Fibroblast of mammary gland (primary cell): Measurements from ENCODE around the gene ZNF582.
A peak's percentile ranks its signal among the peaks of the same experiment; 100 is the strongest.

Experiments
- DNase-seq: peaks from one replicate; pipeline ENCODE4 v3.0.0-alpha.2; 2010; ENCODE audit warnings: low read depth
- H3K4me3 ChIP-seq: 2 replicates; pipeline ENCODE4 v1.5.1; 2011; ENCODE audit warnings: low read depth, mild to moderate bottlenecking, low read length, moderate library complexity; ENCODE audit not compliant: control insufficient read depth
- CTCF ChIP-seq: conservative IDR thresholded peaks from 2 replicates; pipeline ENCODE4 v1.5.1; 2011; ENCODE audit warnings: low read depth, low read length, inconsistent platforms; ENCODE audit not compliant: control insufficient read depth, insufficient read depth

The ZNF582 gene

GRCh38 chr19:56393119-56394012 is at the start of gene ZNF582:
ZNF582 (minus strand) TSS chr19:56393534; CDS start chr19:56391752, 1,782 bp downstream.
- peak; percentile 63 for TF ChIP-seq CTCF
- peak; percentile 95 for DNase-seq
- H3K4me3 ChIP-seq: peak within 1 kb of the TSS; percentile 79

GRCh38 chr19:56441206-56441792 is 48.0 kb upstream of the ZNF582 start:
- no peak overlapping the region for H3K4me3 ChIP-seq
- no peak for DNase-seq
- no peak for TF ChIP-seq CTCF

- no peak overlapping the region for H3K4me3 ChIP-seq
Measured at GRCh38 chr19:56423985-56424353, 30.6 kb upstream of the ZNF582 start.

GRCh38 chr19:56423276-56423984 is 30.1 kb upstream of the ZNF582 start:
- DNase-seq: peak; percentile 13
- no peak for TF ChIP-seq CTCF
- H3K4me3 ChIP-seq: no peak overlapping the region

More at GRCh38 chr19:56423985-56424353, 30.6 kb upstream of the ZNF582 start:
- TF ChIP-seq CTCF: no peak
- DNase-seq: peak; percentile 5

- TF ChIP-seq CTCF: no peak
- no peak overlapping the region for H3K4me3 ChIP-seq
- no peak for DNase-seq
Measured at GRCh38 chr19:56405062-56405461, 11.7 kb upstream of the ZNF582 start.

- no peak for DNase-seq
Measured at GRCh38 chr19:56404705-56405056, 11.3 kb upstream of the ZNF582 start.

More at GRCh38 chr19:56404705-56405056, 11.3 kb upstream of the ZNF582 start:
- no peak for TF ChIP-seq CTCF
- peak overlapping the region; percentile 71 for H3K4me3 ChIP-seq
